Brain microvascular endothelial cell (primary cell): Measurements from ENCODE around the gene ERICH3.

Source experiments
- DNase-seq: peaks from one replicate; pipeline ENCODE4 v3.0.0-alpha.2; 2020
- H3K27ac ChIP-seq: fragments of 250-450 bp; sonication (Bioruptor Pico); 2 replicates; pipeline ENCODE4 v1.5.1; 2020; ENCODE audit warnings: mild to moderate bottlenecking, moderate library complexity
- H3K27me3 ChIP-seq: fragments of 250-450 bp; sonication (Bioruptor Pico); replicated peaks from 2 replicates; pipeline ENCODE4 v1.5.1; 2020; ENCODE audit warnings: mild to moderate bottlenecking
- H3K36me3 ChIP-seq: fragments of 250-450 bp; sonication (Bioruptor Pico); replicated peaks from 2 replicates; pipeline ENCODE4 v1.5.1; 2020; ENCODE audit warnings: mild to moderate bottlenecking
- H3K4me3 ChIP-seq: 2 replicates; pipeline ENCODE4 v1.5.1; 2011; ENCODE audit warnings: low read depth, mild to moderate bottlenecking, control low read depth, low read length, moderate library complexity
- in situ Hi-C: cut with HindIII; loops from 2 replicates; pipeline ENCODE4 v1.10.0; 2017; ENCODE audit warnings: low sequenced_read_pairs, low pct_ligation_motif_present
- TF ChIP-seq, protein P1 (sequence below): IDR thresholded peaks from 2 replicates; pipeline ENCODE4 v1.5.1; 2011; ENCODE audit warnings: low read depth, mild to moderate bottlenecking, moderate library complexity, low read length, control low read depth, inconsistent platforms; ENCODE audit errors: missing control alignments

The ERICH3 gene

DNA sequence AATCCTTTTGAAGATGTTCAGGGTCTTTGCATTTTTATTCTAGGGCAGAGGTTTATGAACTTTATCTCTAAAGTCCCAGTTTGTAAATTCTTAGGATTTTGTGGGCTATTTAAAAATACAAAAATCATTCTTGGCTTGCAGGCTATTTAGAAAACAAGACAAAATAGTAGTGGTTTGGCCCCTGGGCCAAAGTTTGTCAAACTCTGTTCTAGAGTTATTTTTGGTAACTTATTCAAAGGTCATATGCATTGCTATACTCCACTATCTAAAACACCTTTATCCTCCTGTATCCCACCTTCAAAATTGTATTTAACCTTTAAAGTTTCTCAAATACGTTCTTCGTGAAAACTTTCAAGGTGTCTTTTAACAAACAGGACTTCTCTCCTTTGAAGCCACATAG is 85.7 kb downstream of the ERICH3 start:
- Histone ChIP-seq H3K4me3 (no peak overlapping the region), H3K27ac (no peak overlapping the region), H3K36me3 (no peaks in the 10 kb centered on the region), H3K27me3 (no peaks in the 10 kb centered on the region)
- TF ChIP-seq, protein P1, sequence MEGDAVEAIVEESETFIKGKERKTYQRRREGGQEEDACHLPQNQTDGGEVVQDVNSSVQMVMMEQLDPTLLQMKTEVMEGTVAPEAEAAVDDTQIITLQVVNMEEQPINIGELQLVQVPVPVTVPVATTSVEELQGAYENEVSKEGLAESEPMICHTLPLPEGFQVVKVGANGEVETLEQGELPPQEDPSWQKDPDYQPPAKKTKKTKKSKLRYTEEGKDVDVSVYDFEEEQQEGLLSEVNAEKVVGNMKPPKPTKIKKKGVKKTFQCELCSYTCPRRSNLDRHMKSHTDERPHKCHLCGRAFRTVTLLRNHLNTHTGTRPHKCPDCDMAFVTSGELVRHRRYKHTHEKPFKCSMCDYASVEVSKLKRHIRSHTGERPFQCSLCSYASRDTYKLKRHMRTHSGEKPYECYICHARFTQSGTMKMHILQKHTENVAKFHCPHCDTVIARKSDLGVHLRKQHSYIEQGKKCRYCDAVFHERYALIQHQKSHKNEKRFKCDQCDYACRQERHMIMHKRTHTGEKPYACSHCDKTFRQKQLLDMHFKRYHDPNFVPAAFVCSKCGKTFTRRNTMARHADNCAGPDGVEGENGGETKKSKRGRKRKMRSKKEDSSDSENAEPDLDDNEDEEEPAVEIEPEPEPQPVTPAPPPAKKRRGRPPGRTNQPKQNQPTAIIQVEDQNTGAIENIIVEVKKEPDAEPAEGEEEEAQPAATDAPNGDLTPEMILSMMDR = no peak
- in situ Hi-C loops = no loop called here
- no peak for DNase-seq

DNA sequence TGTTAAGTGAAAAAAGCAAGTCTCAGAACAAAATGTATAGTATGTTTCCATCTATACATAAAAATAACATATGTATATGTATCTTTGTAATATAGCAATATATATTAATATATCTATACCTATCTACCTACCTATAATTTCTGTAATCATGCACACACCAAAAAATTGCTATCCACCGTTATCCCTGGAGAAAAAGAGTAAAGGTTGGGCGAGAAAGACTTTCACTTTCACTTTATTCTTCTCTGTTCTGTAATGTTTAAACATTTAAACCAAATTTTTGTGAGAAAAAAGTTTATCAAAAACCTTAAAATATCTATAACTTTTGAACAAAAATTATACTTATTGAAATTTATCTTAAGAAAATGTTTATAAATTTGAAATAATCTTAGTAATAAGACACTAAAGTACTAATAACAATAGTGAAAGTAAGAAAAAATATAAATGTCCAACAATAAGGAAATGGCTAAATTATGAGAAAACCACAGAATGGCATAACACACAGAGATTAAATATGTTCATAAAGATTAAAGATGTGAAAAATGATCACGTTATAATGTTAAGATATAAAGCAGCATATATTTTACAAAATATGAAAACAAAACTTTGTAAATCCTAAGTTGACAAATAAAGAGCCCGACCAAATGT is 87.2 kb downstream of the ERICH3 start:
- no peak for DNase-seq
- in situ Hi-C loops = no loop called here
- H3K27me3 ChIP-seq = no peaks in the 10 kb centered on the region
- TF ChIP-seq, protein P1 = no peak
- H3K27ac ChIP-seq = no peak overlapping the region
- no peak overlapping the region for H3K4me3 ChIP-seq
- H3K36me3 ChIP-seq = no peaks in the 10 kb centered on the region

DNA sequence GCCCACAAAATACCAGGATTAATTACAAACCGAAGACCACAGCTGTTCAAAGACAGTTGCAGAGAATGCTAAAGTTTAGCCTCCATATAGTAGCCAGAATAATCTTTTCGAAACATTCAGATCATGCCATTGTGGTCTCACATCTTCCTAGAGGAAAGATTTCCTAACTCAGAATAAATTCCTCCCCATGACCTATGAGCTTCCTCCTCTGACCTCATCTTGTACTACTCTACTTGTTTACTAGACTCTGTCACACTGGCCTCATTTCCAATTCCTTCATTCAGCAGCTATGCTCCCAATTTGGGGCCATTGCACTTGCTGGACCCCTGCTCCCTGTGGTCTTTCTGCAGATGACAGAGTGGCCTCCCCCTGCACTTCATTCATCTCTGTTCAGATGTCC is 89.4 kb downstream of the ERICH3 start:
- H3K27ac ChIP-seq = no peak overlapping the region
- H3K4me3 ChIP-seq = no peak overlapping the region
- in situ Hi-C loops = no loop called here
- no peak for DNase-seq
- TF ChIP-seq, protein P1 = no peak
- no peaks in the 10 kb centered on the region for H3K27me3 ChIP-seq
- no peaks in the 10 kb centered on the region for H3K36me3 ChIP-seq

DNA sequence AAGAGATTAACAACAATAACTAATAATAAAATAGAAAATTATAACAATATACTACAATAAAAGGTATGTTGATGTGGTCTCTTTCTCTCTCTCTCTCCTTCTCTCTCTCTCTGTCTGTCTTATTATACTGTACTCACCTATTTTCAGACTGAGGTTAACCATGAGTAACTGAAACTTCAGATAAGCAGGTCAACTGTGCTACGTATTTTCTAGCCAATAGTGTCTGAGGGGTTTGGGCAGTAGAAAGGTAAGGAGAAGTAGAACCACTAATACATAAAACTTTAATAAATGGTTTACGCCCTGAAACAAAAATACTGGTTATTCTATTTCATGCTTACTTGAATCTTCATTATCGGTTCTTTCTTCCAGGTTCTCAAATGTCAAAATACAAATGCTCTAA is 90.2 kb downstream of the ERICH3 start:
- Histone ChIP-seq H3K27ac (no peak overlapping the region), H3K36me3 (no peaks in the 10 kb centered on the region), H3K27me3 (no peaks in the 10 kb centered on the region), H3K4me3 (no peak overlapping the region)
- in situ Hi-C loops = no loop called here
- TF ChIP-seq, protein P1 = no peak
- no peak for DNase-seq

DNA sequence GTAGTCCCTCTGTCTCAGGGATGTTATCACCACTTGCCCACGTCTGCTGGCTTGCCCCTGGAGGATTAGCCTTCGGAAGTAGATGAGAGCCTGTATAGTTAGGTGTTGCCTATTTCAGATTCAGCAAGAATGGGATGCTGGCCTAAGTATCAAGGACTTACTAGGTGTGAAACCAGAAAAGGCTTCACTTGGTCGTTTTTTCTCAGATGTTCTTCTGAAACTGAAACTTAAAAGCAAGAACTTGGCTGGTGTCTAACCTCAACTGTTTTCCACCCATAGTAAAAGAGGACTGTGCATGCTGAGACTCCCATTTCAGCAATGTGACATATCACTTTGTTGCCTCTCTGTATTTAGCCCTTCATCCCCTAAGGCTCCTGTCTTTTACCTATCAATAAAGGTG is 94.2 kb downstream of the ERICH3 start:
- no peaks in the 10 kb centered on the region for H3K36me3 ChIP-seq

More for the DNA sequence above, 94.2 kb downstream of the ERICH3 start:
- TF ChIP-seq, protein P1 = no peak
- in situ Hi-C loops = no loop called here
- H3K4me3 ChIP-seq = no peak overlapping the region
- DNase-seq = no peak
- no peak overlapping the region for H3K27ac ChIP-seq
- no peaks in the 10 kb centered on the region for H3K27me3 ChIP-seq
